HepG2 (cell line): Measurements from ENCODE around the gene B4GALT5. TPM values are rescaled to one million over a fixed set of nuclear protein-coding genes. Genes with fewer than 3 reads are reported as not detected.

Experiments
- AGO2 ChIP-seq: fragments of 200-400 bp; formaldehyde crosslinking; optimal IDR thresholded peaks from 2 replicates; pipeline ENCODE3; 2017; ENCODE audit warnings: mild to moderate bottlenecking, low read depth, low read length, moderate library complexity
- CC2D1A ChIP-seq: sonication (generic); formaldehyde crosslinking; IDR thresholded peaks from 2 replicates; pipeline ENCODE4 v1.8.1; 2023; ENCODE audit warnings: mild to moderate bottlenecking, missing genetic modification reagents
- KLF11 ChIP-seq: IDR thresholded peaks from 2 replicates; pipeline ENCODE4 v1.6.1; 2016; ENCODE audit warnings: missing compliant biosample characterization
- NR2F1 ChIP-seq, 2 experiments: fragments of 450-650 bp in 1 of 2; formaldehyde crosslinking in 1 of 2; IDR thresholded peaks; 2 replicates each; pipeline versions ENCODE4 v1.5.0 to v1.6.1; 2016 to 2020; ENCODE audit warnings: mild to moderate bottlenecking in 1 of 2, missing compliant biosample characterization in 1 of 2, missing genetic modification reagents in 1 of 2, moderate library complexity in 1 of 2
- REST ChIP-seq, 2 experiments: IDR thresholded peaks; 2 replicates each; pipeline ENCODE4 v1.6.1; 2011 to 2012; ENCODE audit warnings: low read length in 2 of 2, borderline replicate concordance in 1 of 2, low read depth in 1 of 2, mild to moderate bottlenecking in 1 of 2, moderate library complexity in 1 of 2
- YY1 ChIP-seq: IDR thresholded peaks from 2 replicates; pipeline ENCODE4 v1.6.1; 2011; ENCODE audit warnings: low read length, low read depth, moderate library complexity, mild to moderate bottlenecking; ENCODE audit not compliant: insufficient read depth, insufficient replicate concordance
- ZNF142 ChIP-seq: sonication (generic); formaldehyde crosslinking; IDR thresholded peaks from 2 replicates; pipeline ENCODE4 v1.4.0; 2020; ENCODE audit warnings: missing genetic modification reagents
- ZNF260 ChIP-seq: sonication (generic); formaldehyde crosslinking; IDR thresholded peaks from 2 replicates; pipeline ENCODE4 v1.4.0; 2020; ENCODE audit warnings: missing genetic modification reagents, low read depth, mild to moderate bottlenecking, borderline replicate concordance
- ZNF275 ChIP-seq: sonication (generic); formaldehyde crosslinking; IDR thresholded peaks from 2 replicates; pipeline ENCODE4 v1.8.0; 2022; ENCODE audit warnings: missing genetic modification reagents, mild to moderate bottlenecking, inconsistent platforms, borderline replicate concordance
- ZNF609 ChIP-seq: sonication (generic); formaldehyde crosslinking; IDR thresholded peaks from 2 replicates; pipeline ENCODE4 v1.4.0; 2020; ENCODE audit warnings: mild to moderate bottlenecking, missing genetic modification reagents, borderline replicate concordance
- ZNF816 ChIP-seq: sonication (generic); formaldehyde crosslinking; IDR thresholded peaks from 2 replicates; pipeline ENCODE4 v1.8.0; 2022; ENCODE audit warnings: missing genetic modification reagents, mild to moderate bottlenecking, borderline replicate concordance
- ZZZ3 ChIP-seq: sonication (generic); formaldehyde crosslinking; IDR thresholded peaks from 2 replicates; pipeline ENCODE4 v1.4.0; 2020; ENCODE audit warnings: missing genetic modification reagents, mild to moderate bottlenecking, borderline replicate concordance
- polyA plus RNA-seq, 8 experiments: library from polyadenylated mRNA; depleted of rRNA in 3 of 8; stranded (reverse) in 7 of 8; unstranded in 1 of 8; fragments of >200 nt; fragmentation: Illumina TruSeq in 4 of 8; extraction: Trizol in 4 of 8; gene quantifications; 2 replicates each; pipeline versions ENCODE4 v1.2.1 to v1.2.3, GENCODE V29; 2011 to 2016; ENCODE audit warnings: low read depth in 4 of 8, missing spikeins in 1 of 8, mixed read lengths in 1 of 8; ENCODE audit not compliant: insufficient read depth in 1 of 8
- total RNA-seq, 5 experiments: library from RNA; depleted of rRNA; stranded (reverse); fragments of >200 nt; fragmentation: Illumina TruSeq; extraction: Trizol; gene quantifications; 2 replicates each; pipeline ENCODE4 v1.2.3, GENCODE V29; 2016; ENCODE audit warnings: low read depth in 1 of 5

Gene B4GALT5
- total and polyA plus RNA-seq, 2 of the 13 experiments (the other 11 are each of a cell fraction or from before 2014, with no cell fraction given) = 27.3 to 30.9 TPM

GRCh38 chr20:49612127-49612738, 101.4 kb downstream of the B4GALT5 start (continued):
- TF ChIP-seq YY1 (no peak), NR2F1 (CRISPR knock-in tag; IDR thresholded peaks at IDR 0.05) (no peak), KLF11 (no peak; the same call in 1 of the 2 replicates), ZNF142 (CRISPR knock-in tag) (peak; percentile 41; the same call in 1 of the 2 replicates), CC2D1A (no peak), REST (IDR thresholded peaks at IDR 0.05; ENCODE audit: borderline replicate concordance in 1 of 2, low read depth in 1 of 2, low read length in 2 of 2) (no peak), ZNF816 (CRISPR knock-in tag) (no peak), ZNF260 (CRISPR knock-in tag) (no peak), ZNF609 (CRISPR knock-in tag) (no peak), ZNF275 (CRISPR knock-in tag) (0 out of 2 replicates have a peak, but pooled peaks have one; percentile 49), ZZZ3 (no peak), AGO2 (no peak)
